ELF-1 (cell line): ENCODE data around the gene BSCL2.
A peak's percentile ranks its signal among the peaks of the same experiment; 100 is the strongest.
"Not testable (repeated sequence)": the region's sequence is repeated elsewhere in the genome, so short reads cannot be mapped to it uniquely, and the experiment has no call there.

Experiments used
- DNase-seq: peaks from one replicate; pipeline ENCODE4 v3.0.0-alpha.2; 2016; ENCODE audit warnings: low read depth, low spot score

Gene BSCL2

DNA sequence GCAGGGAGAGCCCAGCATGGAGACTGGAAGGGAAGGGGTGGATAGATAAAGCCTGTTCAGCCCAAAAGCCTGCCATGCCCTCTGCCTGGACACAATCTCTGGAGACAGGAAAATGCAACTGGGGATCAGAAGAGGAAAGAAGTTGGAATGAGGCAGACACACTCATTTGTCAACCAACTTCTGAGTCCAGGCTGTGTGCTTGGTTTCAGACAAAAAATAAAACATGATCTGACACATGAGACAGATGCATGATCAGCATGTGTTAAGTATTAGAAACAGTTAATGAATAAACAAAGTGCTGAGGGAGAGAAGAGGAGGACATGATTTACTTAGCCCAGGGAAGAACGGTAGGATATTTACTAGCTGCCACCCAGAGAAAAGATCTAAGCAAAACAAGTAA, 18.7 kb downstream of the BSCL2 start:
- DNase-seq = no peak

DNA sequence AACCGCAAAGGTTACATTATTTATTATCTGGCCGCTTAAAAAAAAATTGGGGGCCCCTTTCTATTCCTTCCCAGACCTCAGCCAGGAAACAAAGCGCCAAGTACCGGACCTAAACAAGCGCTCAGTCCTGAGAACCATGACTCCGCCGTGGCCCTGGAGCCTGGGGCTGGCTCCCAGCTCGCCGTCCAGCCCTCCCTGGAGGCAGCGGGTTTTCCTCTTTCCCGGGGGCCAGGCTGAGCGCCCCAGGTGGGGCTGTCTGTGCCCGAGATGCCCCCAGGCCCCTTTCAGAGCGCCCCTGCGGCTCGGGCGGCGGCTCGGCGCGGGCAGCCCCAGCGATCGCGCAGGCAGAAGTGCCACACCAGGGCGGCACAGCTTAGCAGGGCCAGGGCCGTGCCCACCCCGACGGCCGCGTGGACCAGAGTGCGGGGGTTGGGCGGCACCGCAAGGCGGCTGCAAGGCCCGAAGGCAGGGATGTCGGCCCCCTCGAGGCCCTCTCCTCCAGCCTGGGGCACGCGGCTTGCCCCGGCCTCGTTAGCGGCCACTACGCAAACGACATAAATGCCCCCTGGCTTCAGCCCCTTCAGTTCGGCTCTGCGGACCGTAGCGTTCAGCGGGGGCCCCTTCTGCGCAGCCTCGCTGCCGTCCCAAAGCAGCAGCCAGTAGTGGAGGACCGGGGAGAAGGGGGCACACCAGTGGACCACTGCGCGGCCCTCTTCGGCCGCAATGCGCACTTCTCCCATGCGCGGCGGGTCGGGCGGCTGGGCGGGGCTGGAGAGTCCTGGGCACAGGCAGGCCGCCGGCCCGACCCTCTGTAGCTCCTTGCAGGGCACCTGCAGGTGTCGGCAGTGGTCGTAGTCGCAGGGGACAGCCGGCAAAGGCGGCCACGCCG, 19.5 kb downstream of the BSCL2 start:
- DNase-seq = peak; percentile 50

DNA sequence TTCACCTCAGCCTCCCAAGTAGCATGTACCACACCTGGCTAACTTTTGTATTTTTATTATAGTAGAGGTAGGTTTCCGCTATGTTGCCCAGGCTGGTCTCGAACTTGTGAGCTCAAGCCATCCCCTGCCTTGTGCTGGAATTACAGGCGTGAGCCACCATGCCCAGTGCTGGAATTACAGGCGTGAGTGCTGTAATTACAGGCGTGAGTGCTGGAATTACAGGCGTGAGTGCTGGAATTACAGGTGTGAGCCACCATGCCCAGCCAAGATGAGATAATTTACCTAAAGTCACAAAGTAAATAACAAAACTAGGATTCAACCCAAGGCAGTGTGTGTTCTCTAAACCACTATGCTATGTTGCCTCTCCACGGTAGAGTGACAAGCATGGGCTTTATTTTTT, 24.7 kb downstream of the BSCL2 start:
- no peak for DNase-seq

DNA sequence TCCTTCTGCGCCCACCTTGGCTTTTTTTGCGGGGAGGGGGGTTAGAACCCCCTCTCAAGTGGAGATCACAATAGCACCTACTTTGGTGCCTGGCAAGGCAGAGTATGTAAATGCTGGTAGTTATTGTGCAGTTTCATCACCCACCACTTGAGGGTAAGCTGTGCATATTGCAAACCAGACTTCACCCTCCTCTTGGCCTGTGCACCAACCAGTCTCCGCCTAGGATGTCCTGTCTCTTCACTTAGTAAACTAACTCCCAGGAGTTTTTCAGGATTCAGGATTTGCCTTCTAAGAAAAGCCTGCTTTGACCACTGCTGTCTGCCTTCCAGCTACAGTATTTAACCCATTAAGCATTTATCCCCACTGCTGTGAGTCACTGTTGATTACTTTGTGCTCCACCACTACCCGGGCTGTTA, 26.4 kb downstream of the BSCL2 start:
- DNase-seq = peak; percentile 57

DNA sequence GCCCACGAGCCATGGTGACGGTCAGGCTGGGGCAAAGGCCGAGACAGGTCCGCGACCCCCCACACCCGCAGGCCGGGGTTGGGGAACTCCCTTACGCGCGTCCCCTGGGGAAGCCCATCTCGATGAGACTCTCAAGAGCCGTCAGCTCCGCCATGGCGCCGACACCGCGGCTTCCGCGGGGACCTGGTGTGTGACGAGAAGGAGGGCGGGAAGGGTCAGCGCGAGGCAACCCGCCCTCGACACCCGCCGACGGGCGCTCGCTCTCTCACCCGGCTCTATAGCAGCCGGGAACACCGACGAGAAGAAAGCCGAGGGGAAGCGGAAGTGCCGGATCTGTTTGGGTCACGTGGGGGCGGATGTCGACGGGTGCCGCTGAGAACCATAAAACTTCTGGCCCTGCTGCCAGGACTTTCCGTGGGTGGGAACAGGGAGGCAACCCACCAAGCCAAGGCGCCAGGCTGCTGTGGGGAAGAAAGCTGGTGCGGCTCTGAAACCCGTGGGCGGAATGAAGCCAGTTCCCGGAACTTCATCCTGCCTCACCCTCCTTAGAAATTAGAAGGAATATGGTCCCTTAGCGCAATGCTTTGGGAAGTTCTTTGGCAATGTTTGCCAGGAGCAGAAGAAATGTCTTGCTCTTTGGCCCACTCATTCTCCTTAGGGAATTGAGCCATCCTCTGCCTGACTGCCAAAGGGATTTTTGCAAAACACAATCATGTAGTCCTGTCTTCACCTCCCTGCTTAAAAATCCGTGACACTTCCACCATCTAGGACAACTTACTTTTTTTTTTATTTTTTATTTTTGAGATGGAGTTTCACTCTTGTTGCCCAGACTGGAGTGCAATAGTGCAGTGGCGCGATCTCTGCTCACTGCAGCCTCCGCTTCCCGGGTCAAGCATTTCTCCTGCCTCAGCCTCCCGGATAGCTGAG, 28.2 kb downstream of the BSCL2 start, which contains the start of gene UBXN1:
UBXN1 (minus strand) TSS at position 304 of the 927 bp plus-strand sequence; CDS start at position 154, 150 bp downstream.
- peak; percentile 89 for DNase-seq

DNA sequence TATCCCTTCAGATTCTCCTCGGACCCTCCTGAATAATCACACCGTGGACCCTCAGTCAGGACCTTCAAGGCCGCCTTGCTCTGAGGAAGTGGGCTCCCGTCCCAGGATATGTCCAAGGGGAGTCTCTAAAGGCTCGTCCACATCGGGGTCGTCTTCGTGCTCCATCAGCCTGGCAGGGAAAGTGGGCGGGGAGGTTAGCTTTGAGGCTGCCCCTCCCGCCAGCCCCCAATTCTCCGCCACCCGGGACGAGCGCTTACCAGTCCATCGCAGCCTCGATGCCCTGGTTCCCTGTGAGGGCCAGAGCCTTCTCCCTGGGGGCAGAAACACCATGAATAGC, 28.8 kb downstream of the BSCL2 start:
- no peak for DNase-seq

DNA sequence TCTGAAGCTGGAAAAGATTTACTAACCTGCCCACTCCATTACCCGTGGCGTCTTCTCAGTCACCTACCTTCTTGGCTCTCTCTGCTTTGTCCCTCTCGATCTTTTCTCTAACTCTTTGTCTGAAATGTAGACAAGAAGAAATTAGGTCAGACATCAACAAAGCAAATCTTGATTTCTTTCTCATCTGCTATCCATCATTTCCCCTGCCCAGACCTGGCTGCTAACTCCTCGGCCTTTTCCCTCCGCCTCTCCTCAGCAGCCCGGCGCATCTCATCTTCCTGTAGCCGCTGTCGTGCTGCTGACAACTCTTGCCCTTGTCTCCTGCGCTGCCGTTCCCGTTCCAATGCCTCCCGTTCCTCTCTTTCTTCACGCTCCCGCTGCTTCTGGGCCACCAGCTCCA, 29.5 kb downstream of the BSCL2 start:
- no peak for DNase-seq

DNA sequence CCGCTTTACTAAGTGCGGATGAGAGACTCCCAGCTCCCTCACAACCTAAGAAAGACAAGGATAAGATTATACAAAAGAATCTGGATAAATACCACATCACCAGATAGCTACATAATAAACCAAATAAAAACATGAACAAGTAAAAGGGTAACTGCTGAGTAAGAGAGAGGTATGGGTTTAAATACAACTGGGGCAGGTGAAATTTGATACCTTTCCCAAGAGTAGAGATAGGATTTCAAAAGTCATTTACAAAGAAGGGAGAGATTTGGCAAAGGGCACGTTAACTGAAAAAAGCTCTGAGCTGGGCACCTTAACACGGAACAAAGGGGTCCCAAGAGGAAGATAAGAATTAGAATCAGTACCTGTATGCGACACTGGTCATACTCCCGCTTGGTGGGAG, 30.1 kb downstream of the BSCL2 start:
- DNase-seq = no peak

DNA sequence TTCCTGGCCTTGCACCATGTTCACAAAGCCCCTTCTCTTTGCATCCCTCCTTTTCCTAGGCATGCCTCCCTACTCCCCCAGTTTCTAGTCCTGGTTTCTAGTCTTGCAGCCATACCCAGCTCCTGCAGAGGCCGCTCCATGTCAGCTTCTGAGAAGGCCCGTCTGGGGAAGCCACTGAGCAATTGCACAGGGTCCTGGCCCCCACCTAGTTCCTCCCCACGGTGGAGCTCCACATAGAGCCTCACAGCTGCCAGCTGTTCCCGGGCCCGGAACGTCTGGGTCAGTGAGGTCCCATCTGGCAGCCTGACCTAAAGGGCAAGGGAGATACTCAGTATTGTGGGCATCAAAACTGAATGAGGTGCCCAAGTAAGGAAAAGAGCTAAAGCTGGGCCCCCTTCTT, 30.5 kb downstream of the BSCL2 start:
- no peak for DNase-seq

DNA sequence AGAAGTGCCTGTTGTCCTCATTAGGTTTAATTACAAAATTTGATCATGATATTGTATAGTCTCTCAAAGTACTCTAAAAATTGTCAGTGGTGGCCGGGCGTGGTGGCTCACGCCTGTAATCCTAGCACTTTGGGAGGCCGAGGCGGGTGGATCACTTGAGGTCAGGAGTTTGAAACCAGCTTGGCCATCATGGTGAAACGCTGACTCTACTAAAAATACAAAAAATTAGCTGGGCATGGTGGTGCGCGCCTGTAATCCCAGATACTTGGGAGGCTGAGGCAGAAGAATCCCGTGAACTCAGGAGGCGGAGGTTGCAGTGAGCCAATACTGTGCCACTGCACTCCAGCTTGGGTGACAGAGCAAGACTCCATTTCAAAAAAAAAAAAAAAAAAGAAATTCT, 31.8 kb downstream of the BSCL2 start:
- not testable (repeated sequence) for DNase-seq

DNA sequence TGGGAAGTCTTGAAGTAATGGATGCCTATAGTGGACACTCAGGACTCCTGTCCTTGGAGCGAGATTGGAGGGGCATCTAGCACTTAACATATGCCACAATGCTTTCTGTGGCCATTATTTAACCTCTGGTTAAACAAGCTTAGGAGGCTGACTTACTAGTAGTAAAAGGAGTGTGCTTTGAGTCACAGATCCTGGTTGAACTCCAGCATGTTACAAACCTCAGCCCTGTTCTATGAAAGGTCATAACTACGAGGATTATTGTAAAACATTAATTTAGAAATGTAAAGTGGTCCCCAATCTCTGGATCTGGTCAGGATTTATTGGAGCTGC, 34.1 kb downstream of the BSCL2 start:
- DNase-seq = no peak

DNA sequence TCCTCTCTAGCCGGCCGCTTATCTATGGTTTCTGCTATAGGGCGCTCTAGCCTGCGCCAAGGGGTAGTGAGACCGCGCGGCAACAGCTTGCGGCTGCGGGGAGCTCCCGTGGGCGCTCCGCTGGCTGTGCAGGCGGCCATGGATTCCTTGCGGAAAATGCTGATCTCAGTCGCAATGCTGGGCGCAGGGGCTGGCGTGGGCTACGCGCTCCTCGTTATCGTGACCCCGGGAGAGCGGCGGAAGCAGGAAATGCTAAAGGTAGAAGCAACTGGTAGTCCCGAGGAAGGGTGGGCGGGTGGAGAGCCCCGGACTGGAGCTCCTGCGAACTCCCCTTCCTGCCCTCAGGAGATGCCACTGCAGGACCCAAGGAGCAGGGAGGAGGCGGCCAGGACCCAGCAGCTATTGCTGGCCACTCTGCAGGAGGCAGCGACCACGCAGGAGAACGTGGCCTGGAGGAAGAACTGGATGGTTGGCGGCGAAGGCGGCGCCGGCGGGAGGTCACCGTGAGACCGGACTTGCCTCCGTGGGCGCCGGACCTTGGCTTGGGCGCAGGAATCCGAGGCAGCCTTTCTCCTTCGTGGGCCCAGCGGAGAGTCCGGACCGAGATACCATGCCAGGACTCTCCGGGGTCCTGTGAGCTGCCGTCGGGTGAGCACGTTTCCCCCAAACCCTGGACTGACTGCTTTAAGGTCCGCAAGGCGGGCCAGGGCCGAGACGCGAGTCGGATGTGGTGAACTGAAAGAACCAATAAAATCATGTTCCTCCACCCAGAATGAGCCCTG, 35.4 kb downstream of the BSCL2 start, which contains the start of the genes LBHD1 and UQCC3:
LBHD1 (minus strand) TSS at position 660 of the 782 bp plus-strand sequence. CDS start 2,236 bp downstream, outside the sequence.
UQCC3 (plus strand) TSS at position 66 of the 782 bp plus-strand sequence; CDS start at position 139, 73 bp downstream.
- peak; percentile 89 for DNase-seq

DNA sequence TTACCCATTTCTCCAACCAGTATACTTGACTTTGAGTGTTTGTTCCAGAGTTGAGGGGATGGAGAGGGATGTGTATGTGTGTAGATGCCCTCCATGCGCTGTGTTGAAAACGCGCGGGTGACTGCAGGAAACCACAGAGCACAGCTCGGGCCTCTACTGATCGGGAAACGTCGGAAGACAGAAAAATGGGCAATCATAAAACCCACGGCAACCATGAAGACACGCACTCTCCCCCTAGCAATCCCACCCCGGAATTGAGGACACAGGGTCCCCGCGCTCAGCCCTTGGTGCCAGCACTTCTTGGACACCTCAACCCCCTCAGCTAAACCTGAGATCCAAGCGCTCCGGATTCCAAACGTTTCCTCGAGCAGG, 36.0 kb downstream of the BSCL2 start:
- DNase-seq = no peak

DNA sequence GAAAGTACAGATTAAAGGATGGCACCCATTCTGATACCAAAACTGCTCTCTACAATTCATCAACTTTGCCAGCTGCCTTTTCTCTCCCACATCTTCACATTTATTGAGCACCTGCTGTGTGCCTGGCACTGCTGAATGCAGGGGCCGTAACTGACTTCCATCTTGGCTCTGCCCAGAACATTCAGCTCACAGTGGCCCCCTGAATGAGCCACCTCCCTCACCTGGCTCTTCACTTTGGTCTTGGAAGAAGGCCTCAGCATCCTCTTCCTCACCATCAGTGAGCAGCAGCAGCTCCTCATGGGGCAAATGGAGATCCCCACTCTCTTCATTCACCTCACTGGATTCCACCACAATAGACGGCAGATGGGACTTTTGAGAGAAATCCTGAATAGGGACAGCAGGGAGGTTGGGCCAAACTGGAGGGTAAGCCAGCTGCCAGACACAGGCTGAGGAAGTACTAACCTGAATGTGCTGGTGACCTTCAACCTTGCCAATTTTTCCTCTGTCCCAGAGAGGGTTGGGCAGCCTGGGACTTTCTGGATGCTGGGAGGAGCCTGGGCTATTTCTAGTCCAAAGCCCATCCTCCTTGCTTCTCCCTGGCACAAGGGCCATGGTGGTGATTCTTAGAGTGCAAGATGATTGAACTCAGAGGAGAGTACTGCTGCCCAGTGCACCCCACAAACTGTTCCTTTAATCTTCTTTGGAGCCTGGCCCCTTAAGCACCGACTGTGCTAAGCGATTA, 37.6 kb downstream of the BSCL2 start:
- peak; percentile 35 for DNase-seq

DNA sequence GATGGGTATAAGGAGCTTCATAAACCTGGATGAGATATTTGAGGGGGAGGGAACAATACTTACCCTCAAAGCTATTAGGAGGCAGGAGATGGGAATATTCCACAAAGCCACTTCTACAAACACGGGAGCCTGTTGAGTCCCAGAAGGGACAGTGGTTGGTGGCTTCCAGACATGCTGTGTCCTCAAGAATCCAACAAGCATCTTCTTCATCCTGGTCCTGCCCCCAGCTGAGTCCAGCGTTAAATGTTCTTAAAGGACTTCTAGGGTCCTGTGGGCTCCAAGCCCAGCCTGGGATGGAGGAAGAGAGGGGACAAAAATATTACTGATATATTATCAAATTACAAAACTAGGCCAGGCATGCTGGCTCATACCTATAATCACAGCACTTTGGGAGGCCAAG, 39.8 kb downstream of the BSCL2 start:
- DNase-seq = no peak

DNA sequence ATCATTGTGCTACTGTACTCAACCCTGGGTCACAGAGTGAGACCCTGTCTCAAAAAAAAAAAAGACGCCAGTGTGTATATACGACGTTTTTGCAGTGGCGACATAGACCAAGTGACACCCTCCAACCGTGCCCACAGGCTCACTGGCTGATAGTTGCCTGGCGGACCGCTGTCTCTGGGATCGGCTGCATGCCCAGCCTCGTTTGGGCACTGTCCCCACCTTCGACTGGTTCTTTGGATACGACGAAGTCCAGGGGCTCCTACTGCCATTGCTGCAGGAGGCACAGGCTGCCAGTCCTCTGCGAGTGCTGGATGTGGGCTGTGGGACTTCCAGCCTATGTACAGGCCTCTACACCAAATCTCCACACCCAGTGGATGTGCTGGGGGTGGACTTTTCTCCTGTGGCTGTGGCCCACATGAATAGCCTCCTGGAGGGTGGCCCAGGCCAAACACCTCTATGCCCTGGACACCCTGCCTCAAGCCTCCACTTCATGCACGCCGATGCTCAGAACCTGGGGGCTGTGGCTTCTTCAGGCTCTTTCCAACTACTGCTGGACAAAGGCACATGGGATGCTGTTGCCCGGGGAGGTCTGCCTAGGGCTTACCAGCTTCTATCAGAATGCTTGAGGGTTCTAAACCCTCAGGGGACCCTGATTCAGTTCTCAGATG, 40.8 kb downstream of the BSCL2 start:
- DNase-seq = peak; percentile 27

DNA sequence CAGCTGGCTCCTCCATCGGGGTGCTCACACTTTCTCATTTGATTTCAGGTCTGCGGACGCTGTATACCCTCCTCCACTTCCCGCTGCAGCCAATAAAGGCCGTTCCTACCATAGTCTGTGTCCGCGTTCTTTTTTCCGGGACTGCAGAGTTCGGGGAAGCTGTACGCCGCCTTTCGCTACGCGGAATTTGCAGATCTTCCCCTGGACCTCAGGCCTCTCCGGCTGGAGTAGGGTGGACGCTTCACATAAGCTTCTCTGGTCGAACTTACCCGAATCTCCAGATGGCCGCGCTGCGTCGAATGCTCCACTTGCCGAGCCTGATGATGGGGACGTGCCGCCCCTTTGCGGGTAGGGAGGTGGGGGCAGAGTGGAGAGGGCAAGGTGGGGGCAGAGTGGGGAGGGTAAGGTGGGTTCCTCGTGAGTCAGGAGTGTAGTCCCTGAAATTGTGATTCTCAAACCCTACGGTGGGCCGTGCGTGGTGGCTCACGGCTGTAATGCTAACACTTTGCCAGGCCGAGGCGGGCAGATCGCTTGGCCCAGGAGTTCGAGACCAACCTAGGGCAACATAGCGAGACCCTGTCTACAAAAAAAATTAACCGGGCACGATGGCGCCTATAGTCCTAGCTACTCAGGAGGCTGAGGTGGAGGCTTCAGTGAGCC, 41.5 kb downstream of the BSCL2 start:
- no peak for DNase-seq

DNA sequence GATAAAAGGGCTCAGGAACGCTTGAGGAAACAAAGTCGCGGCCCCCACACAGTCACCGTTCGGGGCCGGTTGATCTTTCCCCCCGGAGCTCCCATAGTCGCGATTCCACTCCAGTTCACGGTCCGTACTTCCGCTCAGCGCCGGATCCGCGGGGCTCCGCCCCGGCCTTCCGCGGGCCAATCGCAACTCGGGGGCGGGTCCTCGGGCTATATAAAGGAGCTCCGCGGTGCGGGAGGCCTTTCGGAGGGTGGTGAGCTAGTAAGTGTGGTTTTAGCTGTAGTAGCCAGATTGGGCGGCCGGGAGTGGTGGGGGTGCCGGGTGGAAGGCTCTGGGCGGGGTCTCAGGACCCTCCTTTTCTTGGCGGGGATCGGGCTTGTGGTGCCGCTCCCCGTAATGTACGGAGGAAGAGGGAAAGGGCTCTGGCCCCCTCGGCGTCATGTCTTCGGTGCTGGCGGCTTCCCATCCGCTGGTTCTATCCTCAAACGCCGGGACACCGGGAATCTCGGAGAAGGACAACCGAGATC, 42.1 kb downstream of the BSCL2 start, which contains the start of the genes C11orf98 and CSKMT:
C11orf98 (minus strand) TSS at position 136 of the 524 bp plus-strand sequence; CDS start at position 95, 41 bp downstream.
CSKMT (plus strand) TSS at position 238 of the 524 bp plus-strand sequence. CDS start 568 bp downstream, outside the sequence.
- DNase-seq = peak; percentile 96

DNA sequence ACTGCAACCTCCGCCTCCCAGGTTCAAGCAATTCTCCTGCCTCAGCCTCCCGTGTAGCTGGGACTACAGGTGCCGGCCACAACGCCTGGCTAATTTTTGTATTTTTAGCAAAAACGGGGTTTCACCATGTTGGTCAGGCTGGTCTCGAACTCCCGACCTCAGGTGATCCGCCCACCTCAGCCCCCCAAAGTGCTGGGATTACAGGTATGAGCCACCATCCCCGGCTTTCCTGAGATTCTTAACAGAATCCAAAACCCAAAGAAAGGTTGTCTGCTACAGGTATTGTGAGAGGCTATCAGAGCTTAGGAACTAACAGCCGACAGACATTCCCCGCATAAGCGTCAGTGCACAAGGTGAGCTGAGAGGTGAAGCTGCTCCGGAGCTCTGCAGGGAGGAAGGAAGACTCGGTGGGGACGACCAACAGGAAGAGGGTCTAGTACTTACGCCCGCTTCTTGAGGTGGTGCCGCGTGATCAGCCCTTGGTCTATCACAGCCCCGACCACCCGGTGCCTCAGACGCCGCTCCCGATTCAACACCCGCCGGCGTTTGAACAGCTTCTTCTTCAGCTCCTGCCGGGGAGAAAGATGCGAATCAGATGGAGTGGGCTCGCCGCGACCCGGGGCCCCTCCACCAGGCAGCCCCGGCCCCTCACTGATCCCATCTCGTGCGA, 42.7 kb downstream of the BSCL2 start:
- DNase-seq = peak; percentile 89
